ENCODE results near the gene GRIA1.
A peak's percentile ranks its signal among the peaks of the same experiment; 100 is the strongest.

The GRIA1 gene

DNA sequence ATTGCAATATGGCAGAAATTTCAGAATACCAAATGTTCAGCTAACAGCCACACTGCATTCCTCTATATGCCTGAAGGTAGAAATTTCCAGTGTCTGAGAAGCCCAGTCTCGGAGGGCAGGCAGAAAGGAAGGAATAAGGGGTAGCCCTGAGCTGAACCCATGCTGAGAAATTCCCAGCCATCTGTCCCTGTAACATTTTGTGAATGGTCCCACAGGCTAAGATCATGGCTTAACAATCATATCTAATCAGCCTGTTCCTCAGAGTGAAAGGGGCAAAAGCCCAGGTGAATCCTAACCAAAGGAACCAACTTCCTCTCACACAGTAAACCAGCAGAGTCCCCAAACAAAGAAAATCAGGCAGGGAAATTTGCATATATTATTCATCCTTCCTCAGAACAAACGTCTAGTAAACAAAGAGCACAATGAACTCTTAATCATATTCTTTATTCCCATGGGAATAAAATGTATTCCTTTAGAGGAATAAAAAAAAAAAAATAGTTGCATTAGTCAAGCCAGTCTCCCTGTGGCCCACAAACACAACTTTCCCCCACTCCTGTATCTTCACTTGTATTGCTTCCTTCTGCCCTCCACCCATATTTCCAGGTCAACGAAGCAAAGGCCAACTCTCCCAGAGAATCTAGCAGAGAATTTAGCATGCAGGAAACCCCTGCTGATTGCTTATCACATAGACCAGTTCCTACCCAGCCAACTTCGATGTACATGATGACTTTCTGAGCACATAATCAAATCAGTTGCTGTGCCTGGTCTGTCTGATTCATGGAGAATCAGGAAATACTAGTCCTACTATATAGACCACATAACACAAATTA, 290.6 kb downstream of the GRIA1 start:
- DNase-seq (ENCODE audit: low read depth): no peak

DNA sequence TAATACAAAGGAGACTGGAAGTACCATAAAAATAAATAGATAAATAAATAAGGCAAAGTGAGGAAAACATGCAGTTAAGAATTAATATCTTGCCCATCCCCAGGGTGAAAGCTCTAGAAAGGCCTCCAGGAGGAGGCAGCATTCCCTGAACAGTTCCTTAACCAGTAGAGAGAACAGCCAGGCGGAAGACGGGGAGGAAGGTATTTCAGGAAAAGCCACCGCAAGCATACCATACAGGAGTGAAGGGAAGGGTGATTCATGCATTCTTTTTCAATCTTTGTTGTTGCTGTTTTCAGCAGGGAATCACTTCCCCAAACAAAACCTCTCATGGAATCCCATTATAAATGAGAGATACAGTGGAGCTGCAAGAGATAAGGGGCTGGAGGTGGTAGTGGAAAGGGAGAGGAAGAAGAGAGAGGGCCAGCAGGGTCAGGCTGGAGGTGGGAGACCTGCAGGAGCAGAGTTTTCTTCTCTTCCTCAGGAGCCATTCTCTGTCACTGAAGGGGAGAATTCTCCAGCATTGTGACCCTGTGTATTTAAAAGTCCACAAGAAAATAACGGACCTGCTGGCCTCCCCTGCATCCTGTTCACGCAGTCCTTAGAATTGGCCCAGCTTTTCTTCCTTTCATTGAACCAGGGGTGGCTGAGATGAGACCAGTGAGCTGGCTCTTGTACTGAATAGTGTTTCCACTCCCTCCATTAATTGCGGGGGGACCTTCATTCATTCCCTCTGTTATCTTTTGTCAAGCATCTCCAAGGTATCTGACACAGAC, 292.3 kb downstream of the GRIA1 start:
- peak; percentile 23 for DNase-seq (ENCODE audit: low read depth)

DNA sequence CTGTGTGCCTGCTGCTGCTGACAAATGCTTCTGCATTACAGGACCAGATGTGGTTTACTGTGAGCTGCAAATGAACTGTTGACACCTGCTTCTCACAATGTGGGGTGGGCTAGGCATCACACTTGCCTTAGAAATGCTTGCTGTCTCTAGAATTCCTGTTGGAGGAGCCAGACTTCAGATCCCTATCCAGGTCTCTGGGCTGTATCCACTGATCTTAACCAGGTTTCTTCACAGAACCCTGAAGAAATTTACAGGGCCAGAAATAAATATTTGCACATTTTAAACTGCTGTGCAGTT, 292.8 kb downstream of the GRIA1 start:
- DNase-seq (ENCODE audit: low read depth): no peak

DNA sequence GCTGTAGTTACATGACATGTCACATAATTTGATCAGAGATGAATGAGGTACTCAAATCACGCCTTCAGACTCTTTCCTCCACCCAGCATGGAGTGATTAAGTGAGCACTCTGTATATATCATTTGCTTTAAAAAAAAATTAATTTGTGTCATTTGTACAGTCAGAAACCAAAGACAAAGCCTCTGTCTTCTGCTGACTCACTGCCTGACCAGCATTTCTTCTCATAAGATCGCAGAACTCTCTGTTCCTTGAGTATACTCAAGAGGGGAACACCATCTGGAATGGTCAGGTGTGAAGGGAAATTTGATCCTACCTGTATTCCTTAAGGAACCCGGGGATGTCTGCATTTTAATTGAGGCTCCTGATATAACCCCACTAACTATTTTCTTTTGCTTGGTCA, 293.8 kb downstream of the GRIA1 start:
- DNase-seq (ENCODE audit: low read depth): no peak

DNA sequence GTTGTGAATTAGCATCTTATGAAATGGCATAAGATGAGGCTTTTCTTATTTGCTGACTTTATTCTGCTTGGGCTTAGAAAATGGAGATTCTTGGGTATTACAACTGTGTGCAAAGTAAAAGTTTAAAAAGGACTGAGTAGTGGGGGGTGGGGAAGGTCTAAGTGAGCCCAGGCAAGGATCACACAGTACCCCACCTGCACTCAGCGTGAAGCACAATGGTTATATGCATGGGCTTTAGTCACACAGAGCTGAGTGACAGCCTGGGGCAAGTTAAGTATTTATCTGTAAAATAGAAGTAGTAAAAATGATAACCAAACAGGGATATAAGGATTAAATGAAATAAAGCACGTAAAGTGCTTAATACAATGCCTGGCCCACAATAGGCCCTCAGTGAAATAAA, 300.9 kb downstream of the GRIA1 start:
- no peak for DNase-seq (ENCODE audit: low read depth)

DNA sequence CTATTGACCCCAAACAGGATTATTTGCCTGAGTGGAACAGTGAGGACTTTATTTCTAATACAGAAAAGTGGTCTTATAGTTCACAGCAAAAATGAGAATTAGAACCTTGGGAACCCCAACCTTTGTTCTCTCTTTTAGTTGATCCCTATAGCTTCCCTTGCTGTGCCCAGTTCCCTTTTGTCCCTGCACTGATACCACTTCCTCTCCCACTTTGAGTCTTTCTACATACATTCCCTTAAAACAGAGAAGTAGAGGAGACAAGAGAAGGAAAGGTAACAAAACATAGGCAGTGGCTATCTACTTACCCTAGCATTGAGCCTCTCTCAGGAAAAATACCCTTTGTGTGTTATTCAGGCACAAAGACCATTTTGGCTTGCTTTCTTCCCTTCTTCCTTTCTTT, 301.8 kb downstream of the GRIA1 start:
- DNase-seq (ENCODE audit: low read depth): no peak

DNA sequence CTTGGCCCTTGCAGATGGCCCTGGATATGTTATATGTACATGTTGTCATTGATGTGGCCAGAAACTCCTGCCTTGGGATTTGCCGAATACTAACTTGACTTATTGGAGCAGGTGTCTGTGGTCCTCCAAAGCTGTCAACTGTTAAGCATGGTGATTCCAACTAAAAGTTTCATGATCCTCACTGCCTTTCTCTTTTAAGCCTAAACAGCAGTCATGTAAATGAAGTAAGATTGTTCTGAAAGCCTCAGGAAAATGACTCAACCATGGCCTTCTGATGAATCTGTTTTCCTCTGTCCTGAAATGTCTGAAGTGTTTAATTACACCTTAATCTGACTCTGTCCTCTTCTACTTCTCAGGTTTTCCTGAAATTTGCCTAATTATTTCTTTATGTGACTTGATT, 303.2 kb downstream of the GRIA1 start:
- DNase-seq (ENCODE audit: low read depth): no peak

DNA sequence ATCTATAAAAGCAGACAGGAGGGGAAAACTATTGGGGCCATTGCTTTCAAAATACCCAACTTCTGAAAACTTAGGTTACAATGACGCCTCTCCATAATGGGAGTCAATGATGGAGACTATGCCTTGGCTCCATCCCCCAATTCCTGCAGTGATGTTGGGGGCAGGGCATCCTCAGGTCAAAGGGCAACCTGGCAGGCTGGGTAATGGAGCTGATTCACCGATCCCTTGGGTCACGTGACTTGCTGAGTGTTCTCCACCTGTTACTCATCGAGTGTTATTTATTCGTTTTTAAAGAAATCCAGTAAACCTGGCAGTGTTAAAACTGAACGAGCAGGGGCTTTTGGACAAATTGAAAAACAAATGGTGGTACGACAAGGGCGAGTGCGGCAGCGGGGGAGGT, 303.9 kb downstream of the GRIA1 start:
- no peak for DNase-seq (ENCODE audit: low read depth)

DNA sequence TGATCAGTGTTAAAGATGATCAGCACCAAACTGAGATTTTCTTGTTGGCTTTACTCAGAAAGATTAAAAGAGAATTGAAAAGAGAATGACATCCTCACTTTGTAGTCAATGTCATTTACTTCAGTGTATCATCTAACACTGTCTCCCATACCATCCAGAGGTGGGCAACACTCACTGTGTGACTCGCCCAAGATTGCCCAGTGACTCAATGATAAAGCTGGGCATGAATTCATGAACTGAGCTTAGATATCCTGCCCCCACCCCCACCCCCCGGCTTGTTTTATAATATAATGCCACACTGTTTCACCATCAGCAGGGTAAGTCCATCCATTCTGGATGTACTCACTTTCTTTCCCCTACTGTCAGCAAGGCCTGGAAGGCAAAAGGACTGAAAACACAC, 306.1 kb downstream of the GRIA1 start:
- no peak for DNase-seq (ENCODE audit: low read depth)

DNA sequence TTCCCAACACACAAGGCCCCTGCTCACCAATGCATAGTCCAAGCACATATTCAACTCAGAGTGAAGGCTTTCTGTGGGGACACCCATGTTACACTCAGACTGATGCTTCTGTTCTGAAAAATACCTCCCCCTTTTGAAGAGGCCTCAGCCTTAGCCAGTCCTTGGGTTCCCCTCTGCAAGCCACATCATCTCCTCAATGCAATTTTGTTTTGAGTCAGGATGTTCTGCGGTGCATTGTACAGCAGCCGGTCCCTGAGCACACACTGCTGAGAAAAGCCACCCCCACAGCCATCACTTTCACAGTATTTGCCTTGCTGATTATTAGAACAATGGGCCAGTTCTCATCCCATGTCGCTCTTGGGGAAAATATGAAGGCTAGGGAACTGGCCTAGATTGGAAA, 307.0 kb downstream of the GRIA1 start:
- no peak for DNase-seq (ENCODE audit: low read depth)

DNA sequence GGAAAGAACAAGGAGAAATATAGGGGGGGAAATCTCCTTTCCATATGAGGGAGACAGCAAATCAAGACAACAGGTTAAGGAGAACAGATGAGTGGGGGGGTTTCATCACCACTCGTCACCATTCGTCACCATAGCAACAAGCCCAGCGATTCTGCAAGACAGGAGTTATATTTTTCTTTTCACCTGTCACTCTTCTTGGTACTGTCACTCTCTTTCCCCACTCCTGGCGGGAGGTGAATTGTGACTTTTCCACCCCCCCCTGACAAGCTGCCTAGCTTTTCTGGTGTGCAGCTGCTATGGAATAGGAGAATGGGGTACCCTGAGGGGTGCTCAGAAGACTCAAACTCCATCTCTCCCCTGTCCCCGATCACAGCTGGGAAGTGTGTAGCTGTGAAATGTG, 308.4 kb downstream of the GRIA1 start:
- no peak for DNase-seq (ENCODE audit: low read depth)

DNA sequence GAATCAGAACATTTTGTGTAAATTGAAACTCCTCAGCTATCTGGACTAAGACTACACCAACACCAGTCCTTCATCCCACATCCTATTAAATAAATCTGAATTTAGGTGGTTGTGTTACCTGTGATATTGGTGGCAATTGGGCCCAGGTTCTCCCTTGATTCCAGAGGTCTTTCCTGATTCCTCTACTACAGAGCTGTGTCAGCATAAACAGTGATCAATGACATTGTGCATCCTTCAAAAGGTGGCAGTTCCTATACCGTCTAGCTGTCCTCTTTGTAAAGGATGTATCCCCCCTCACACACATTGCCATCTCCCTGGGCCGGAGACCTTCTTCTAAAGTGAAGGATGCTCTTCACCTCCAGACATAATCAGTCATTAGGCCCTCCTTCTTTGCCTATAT, 309.0 kb downstream of the GRIA1 start:
- DNase-seq (ENCODE audit: low read depth): no peak

DNA sequence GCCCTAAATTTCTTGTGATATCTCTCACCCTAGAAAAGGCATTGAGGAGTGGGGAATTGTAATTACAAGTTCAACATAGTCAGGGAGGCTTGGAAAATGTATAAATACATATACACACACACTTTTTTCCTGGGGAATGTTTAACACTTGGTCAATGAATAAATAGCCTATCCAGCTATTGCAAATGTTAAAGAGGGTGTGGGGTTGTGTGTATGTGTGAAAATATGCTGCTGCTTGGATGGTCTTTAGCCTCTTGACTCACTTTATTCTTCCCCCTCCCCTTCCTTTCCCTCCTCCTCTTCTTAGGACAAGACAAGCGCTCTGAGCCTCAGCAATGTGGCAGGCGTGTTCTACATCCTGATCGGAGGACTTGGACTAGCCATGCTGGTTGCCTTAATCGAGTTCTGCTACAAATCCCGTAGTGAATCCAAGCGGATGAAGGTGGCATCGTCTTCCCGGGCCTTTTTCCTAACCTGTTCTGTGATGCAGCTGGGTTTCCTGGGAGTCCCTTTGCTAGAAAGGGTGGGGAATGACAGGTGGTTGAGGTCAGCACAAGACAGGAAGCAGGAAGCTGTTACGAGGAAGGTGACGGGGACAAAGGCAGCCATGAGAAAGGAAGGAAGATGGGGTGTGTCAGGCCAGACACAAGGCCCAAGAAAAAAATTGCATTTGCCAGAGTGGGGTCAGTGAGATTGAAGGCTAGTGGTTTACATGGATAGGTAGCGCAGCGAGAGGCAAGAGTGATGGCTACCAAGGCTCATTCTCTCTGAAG, 311.8 kb downstream of the GRIA1 start:
- DNase-seq (ENCODE audit: low read depth): no peak

DNA sequence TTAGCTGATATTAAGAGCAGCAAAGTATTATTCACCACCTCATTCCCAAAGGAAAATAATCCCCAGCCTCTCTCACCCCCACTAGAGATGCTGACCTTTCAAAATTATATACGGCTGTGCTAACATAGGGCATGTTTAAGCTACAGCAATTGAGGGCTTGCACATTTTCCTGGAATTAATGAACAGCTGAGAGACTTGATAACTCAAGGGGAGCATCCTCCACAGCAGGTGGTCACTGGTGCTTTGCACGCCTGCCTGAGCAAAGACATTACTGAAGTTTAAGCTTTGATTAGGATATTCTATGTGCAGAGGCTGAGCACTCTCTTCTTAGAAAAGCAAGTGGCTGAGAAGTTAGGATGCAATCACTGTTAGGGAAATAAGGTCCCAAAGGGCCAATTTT, 317.3 kb downstream of the GRIA1 start:
- DNase-seq (ENCODE audit: low read depth): no peak

DNA sequence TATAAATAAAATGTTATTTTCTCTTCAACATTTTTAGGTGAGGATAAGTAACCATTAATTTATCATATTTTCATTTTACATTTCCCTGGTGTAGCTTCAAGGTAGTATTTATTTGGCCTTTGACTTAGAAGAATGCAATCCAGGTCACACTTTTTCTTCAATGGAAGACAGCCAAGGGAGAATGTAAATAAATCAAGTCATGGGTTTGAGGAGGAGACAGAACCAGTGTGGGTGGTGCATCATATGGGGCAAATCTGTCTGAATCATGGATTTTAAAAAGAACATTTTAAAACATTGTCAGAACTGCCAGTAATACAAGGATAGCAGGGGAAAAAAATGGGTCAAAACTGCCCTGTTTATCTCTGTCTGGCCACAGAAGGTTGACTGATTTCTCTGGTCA, 318.7 kb downstream of the GRIA1 start:
- DNase-seq (ENCODE audit: low read depth): no peak

DNA sequence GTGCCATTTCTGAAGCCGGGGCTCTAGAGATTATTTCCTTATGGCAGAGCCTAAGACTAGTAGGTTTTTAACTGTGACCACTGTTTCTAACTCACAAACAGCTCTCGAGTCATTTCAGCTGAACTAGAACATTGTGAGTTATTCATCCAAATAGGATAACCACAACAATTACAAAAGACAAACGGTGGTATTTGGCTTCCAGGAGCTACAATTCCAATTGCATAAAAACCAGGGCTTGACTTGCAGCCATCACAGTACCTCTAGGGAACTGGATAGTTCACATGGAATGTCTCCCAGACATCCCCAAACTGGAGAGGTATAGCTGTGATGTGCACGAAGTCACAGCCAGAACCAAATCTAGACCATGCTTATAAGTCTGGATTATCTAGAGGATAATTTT, 323.4 kb downstream of the GRIA1 start:
- DNase-seq (ENCODE audit: low read depth): no peak

DNA sequence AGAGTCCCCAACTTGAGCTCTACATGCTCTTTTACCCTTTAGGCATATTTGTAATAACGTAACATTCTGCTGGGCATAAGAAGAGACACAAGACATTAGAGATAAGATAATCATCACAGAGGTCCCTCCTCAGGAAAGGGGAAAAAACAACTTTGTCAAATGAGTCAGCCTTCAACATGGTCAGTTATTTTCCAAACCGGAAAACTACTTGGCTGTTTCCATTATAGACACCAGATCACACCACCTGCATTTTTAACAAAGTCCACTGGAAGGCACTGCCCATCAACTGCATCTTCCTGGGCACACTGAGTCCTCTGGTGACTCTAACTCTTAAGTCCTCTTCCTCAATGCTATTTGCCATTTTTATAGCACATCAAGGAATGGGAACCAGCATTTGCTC, 326.4 kb downstream of the GRIA1 start:
- DNase-seq (ENCODE audit: low read depth): no peak

DNA sequence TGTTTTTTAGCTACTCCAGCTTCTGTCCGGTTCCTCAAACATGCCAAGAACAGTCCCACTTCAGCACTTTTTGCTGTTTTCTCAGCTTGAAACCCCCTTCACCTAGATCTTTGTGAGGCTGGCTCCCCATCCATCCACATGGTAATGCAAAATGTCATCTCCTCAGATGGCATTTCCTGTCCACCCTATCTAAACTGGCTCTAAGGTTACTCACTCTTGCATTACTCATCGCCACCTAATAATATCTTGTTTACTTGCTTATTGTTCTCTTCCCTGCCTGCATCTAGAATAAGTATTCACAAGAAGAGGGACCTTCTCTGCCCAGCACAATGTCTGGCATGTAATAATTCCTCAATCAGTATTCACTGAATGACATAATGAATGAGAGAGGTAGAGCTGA, 328.2 kb downstream of the GRIA1 start:
- DNase-seq (ENCODE audit: low read depth): no peak

DNA sequence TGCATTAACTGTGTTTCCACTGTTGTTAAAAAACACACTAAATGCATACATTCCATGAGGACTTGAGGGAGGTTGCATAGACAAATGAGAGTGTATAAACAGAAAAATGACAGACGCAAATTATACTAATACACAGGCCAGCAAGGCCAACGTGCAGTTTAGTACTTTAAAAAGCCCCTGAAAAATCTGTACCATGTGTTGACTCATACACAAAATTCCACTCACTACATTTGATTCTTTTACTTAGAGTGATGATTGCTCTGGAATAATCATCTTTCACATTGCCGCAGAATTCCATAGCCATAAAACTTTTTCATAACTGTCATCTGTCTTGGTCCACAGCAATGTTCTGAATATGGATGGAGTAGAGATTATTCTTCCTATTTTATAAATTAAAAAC, 332.6 kb downstream of the GRIA1 start:
- no peak for DNase-seq (ENCODE audit: low read depth)

DNA sequence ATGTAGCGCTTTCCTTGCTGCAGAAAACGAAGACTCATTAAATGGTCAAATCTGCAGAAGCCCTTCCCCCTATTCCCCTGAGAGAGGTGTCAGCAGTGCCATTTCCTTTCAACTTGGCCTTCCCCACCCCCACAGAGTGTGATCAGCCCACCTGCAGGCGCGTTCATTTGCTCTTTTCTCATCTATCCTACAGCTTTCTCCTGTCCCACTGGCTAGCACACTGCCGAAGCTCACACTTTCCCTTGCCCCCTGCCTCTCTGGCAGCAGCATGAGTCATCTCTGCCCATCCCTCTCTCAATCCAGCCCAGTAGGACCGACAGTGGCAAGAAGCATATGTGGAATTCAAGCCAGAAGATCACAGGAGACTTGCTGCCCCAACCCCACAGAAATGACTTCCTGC, 334.4 kb downstream of the GRIA1 start:
- DNase-seq (ENCODE audit: low read depth): no peak

DNA sequence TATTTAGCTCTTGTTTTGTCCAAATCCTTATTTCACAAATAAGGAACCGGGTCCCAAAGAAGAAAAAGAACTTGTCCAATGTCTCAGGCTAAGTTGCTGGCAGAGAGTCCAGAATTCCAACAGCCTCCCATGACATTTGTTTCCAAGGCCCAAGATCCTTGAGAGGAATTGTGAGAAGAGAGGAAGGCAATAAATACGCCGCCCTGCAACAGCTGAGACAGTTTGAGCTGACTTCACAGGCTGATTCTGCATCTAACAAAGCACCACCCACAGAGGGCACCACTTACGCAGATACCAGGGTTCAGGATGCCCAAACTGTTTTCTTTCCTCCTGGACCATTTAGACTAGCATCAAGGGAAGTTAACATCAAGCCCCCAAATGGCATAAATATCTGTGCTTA, 336.9 kb downstream of the GRIA1 start:
- no peak for DNase-seq (ENCODE audit: low read depth)

DNA sequence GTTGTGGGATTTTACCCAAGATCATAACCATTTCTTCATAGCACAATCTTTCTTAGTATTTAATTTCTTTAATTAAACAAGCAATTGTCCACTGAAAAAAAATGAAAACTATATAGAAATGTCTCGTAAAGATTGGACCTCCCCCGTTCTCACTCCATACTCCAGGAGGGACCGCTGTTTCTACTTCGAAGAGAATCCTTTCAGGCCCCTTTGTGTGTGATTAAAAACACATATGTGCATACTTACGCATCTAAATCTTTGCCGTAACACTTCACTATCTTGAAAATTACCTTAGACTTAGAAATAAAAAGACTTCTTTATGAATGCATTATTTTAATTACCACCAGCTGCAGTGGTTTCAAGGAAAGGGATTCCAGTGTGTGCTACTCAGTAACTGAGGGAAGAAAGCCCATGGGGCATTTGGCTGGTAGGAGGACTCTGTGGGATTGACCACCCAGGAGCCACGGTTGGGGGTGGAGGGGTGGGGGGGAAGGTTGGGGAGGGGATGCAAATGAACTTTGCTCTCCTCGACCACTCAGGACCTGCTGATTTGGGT, 339.1 kb downstream of the GRIA1 start:
- no peak for DNase-seq (ENCODE audit: low read depth)

DNA sequence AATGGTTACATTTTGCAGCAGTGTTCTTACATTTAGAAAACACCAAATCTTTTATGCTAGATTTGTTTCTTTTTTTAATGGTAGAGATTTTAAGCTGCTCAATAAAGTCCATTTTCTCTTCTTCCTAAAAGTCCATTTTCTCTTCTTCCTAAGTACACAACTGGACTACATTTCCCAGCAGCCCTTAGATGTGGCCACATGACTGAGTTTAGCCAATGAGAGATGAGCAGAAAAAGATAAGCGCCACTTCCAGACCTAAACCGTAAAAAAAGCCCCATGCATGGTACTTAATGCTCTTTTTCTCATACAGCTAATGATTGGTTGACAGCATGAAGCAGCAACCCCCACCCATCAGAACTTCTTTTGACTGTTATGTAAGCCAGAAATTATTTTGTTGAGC, 341.5 kb downstream of the GRIA1 start:
- no peak for DNase-seq (ENCODE audit: low read depth)
